HCT116 (cell line): ENCODE results near the gene ABCC5. TPM values are rescaled to one million over a fixed set of nuclear protein-coding genes. Genes with fewer than 3 reads are reported as not detected.

ENCODE experiments used
- ATAC-seq: fragments of 200-7000 bp; cut with Tn5 transposase; 2 replicates; pipeline ENCODE4 v1.9.1; 2020; ENCODE audit warnings: mild to moderate bottlenecking, moderate library complexity
- BruUV-seq: library from RNA; stranded (reverse); fragments of 400-500 nt; replicated peaks from 2 replicates; lab custom pipeline; 2021; lab: Mats Ljungman, UMichigan
- CTCF ChIA-PET: fragments of 300-600 bp; sonication (Branson Sonifier 250); formaldehyde crosslinking; loops from one replicate; lab custom pipeline; 2021; ENCODE audit warnings: antibody characterized with exemption; lab: Charles Lee
- POLR2A ChIA-PET: fragments of 300-600, 350-600 bp; sonication (Branson Sonifier 250); formaldehyde crosslinking; loops from one replicate; lab custom pipeline; 2021; ENCODE audit warnings: antibody characterized with exemption; lab: Charles Lee
- RAD21 ChIA-PET, 2 experiments: fragments of 300-600 bp; sonication (Branson Sonifier 250); formaldehyde crosslinking; loops; one replicate each; lab custom pipeline; 2023; ENCODE audit warnings: low total read pairs in 2 of 2; ENCODE audit not compliant: uncharacterized antibody in 2 of 2, unreplicated experiment in 2 of 2, low non-redundant PET in 1 of 2; lab: Charles Lee
- DNase-seq: peaks from one replicate; pipeline ENCODE4 v3.0.0-alpha.2; 2010; ENCODE audit warnings: low read depth, low spot score
- H2AFZ ChIP-seq: fragments of 200-600 bp; shearing (Covaris generic), sonication (generic); 2 replicates; pipeline ENCODE4 v1.6.1; 2017; ENCODE audit warnings: low read depth, mixed run types, mixed read lengths, antibody characterized with exemption, low read length; ENCODE audit not compliant: poor library complexity, severe bottlenecking
- H3K27ac ChIP-seq: 2 replicates; pipeline ENCODE4 v1.5.1; 2012; ENCODE audit warnings: low read depth, low read length
- H3K27me3 ChIP-seq: fragments of 200-600 bp; sonication (generic); 2 replicates; pipeline ENCODE4 v1.6.1; 2016; ENCODE audit warnings: mixed run types, low read length, mixed read lengths; ENCODE audit not compliant: insufficient read depth
- H3K36me3 ChIP-seq, 2 experiments: fragments of 200-500 bp in 1 of 2; fragments of 200-600 bp in 1 of 2; sonication (Bioruptor generic) in 1 of 2; sonication (generic) in 1 of 2; 2 replicates each; pipeline versions ENCODE4 v1.5.1 to v1.6.1; 2014 to 2016; ENCODE audit warnings: low read length in 2 of 2, inconsistent platforms in 1 of 2, mixed read lengths in 1 of 2, mixed run types in 1 of 2; ENCODE audit not compliant: insufficient read depth in 2 of 2, control insufficient read depth in 1 of 2
- H3K4me1 ChIP-seq, 2 experiments: fragments of 200-600 bp in 1 of 2; sonication (generic) in 1 of 2; 2 replicates each; pipeline versions ENCODE4 v1.5.1 to v1.6.1; 2012 to 2017; ENCODE audit warnings: low read length in 2 of 2, inconsistent platforms in 1 of 2, mild to moderate bottlenecking in 1 of 2, mixed read lengths in 1 of 2, mixed run types in 1 of 2, moderate library complexity in 1 of 2; ENCODE audit not compliant: insufficient read depth in 2 of 2, control insufficient read depth in 1 of 2
- H3K4me2 ChIP-seq: fragments of 200-600 bp; sonication (generic); 2 replicates; pipeline ENCODE4 v1.6.1; 2017; ENCODE audit warnings: mixed run types, low read length, mixed read lengths
- H3K4me3 ChIP-seq, 2 experiments: fragments of 200-600 bp in 1 of 2; sonication (generic) in 1 of 2; replicated peaks in 1 of 2; 2 replicates each; pipeline ENCODE4 v1.5.1; 2011 to 2016; ENCODE audit warnings: low read length in 2 of 2, control low read depth in 1 of 2, low read depth in 1 of 2, mild to moderate bottlenecking in 1 of 2, mixed read lengths in 1 of 2, mixed run types in 1 of 2
- H3K79me2 ChIP-seq: fragments of 200-600 bp; sonication (generic); 2 replicates; pipeline ENCODE4 v1.6.1; 2017; ENCODE audit warnings: mild to moderate bottlenecking, mixed run types, low read length, moderate library complexity, mixed read lengths; ENCODE audit not compliant: insufficient read depth
- H3K9ac ChIP-seq: fragments of 200-600 bp; sonication (generic); 2 replicates; pipeline ENCODE4 v1.6.1; 2016; ENCODE audit warnings: low read length, mixed read lengths
- H3K9me2 ChIP-seq: fragments of 200-600 bp; sonication (generic), shearing (Covaris generic); 2 replicates; pipeline ENCODE4 v1.6.1; 2017; ENCODE audit warnings: mixed run types, mild to moderate bottlenecking, moderate library complexity; ENCODE audit not compliant: insufficient read depth
- H3K9me3 ChIP-seq, 2 experiments: fragments of 200-500 bp in 1 of 2; fragments of 200-600 bp in 1 of 2; sonication (Bioruptor generic) in 1 of 2; sonication (generic) in 1 of 2; 2 replicates each; pipeline ENCODE4 v1.6.1; 2014 to 2017; ENCODE audit warnings: low read length in 2 of 2, mixed read lengths in 2 of 2, inconsistent platforms in 1 of 2, low read depth in 1 of 2, mild to moderate bottlenecking in 1 of 2, mixed run types in 1 of 2, moderate library complexity in 1 of 2; ENCODE audit not compliant: control insufficient read depth in 1 of 2, insufficient read depth in 1 of 2
- H4K20me1 ChIP-seq: fragments of 200-600 bp; sonication (generic), shearing (Covaris generic); 2 replicates; pipeline ENCODE4 v1.6.1; 2017; ENCODE audit warnings: mixed run types, mild to moderate bottlenecking, moderate library complexity; ENCODE audit not compliant: insufficient read depth
- CBX3 ChIP-seq: IDR thresholded peaks from 2 replicates; pipeline ENCODE4 v1.6.1; 2012; ENCODE audit warnings: low read depth
- CEBPB ChIP-seq: IDR thresholded peaks from 2 replicates; pipeline ENCODE4 v1.6.1; 2012; ENCODE audit warnings: low read depth
- CTCF ChIP-seq, 3 experiments: fragments of 200-600 bp in 1 of 3; sonication (generic) in 1 of 3; IDR thresholded peaks in 2 of 3; conservative IDR thresholded peaks in 1 of 3; 2 replicates each; pipeline ENCODE4 v1.5.1; 2012 to 2017; ENCODE audit warnings: low read depth in 2 of 3, low read length in 2 of 3, antibody characterized with exemption in 1 of 3, borderline replicate concordance in 1 of 3, control low read depth in 1 of 3, mild to moderate bottlenecking in 1 of 3, mixed read lengths in 1 of 3, mixed run types in 1 of 3, moderate library complexity in 1 of 3; ENCODE audit not compliant: insufficient read depth in 1 of 3
- EZH2 ChIP-seq: fragments of 200-600 bp; sonication (generic); IDR thresholded peaks from 2 replicates; pipeline ENCODE4 v1.6.1; 2017; ENCODE audit warnings: antibody characterized with exemption, mixed run types
- REST ChIP-seq: IDR thresholded peaks from 2 replicates; pipeline ENCODE4 v1.6.1; 2012; ENCODE audit warnings: low read depth
- SRF ChIP-seq: IDR thresholded peaks from 2 replicates; pipeline ENCODE4 v1.6.1; 2012; ENCODE audit warnings: low read depth
- TCF7L2 ChIP-seq: IDR thresholded peaks from 2 replicates; pipeline ENCODE4 v1.7.0; 2011; ENCODE audit warnings: borderline replicate concordance, inconsistent platforms; ENCODE audit not compliant: insufficient read depth, insufficient read length; ENCODE audit errors: extremely low read depth
- YY1 ChIP-seq: IDR thresholded peaks from 2 replicates; pipeline ENCODE4 v1.6.1; 2011; ENCODE audit warnings: low read length, low read depth, moderate library complexity, mild to moderate bottlenecking; ENCODE audit not compliant: insufficient replicate concordance; ENCODE audit errors: extremely low read depth
- ZNF274 ChIP-seq: fragments of 200-500 bp; sonication (Bioruptor generic); IDR thresholded peaks from 2 replicates; pipeline ENCODE4 v1.6.1; 2014; ENCODE audit warnings: mild to moderate bottlenecking, low read depth, low read length, inconsistent platforms
- intact Hi-C: fragments of 100-400 bp; cut with micrococcal nuclease; formaldehyde crosslinking; loops from 2 replicates; pipeline ENCODE4 v1.10.0; 2022
- total RNA-seq: library from RNA; stranded (reverse); gene quantifications from one replicate; pipeline ENCODE4 v1.2.1, GENCODE V29; 2021; ENCODE audit not compliant: unreplicated experiment
- TF ChIP-seq, protein P1 (sequence below): IDR thresholded peaks from 2 replicates; pipeline ENCODE4 v1.6.1; 2012

Gene ABCC5
- total RNA-seq, 1 experiment from 2014 or later = 16.9 TPM

GRCh38 chr3:183892610-183893214, 125.0 kb downstream of the ABCC5 start:
- TF ChIP-seq CTCF (IDR thresholded peaks at IDR 0.05 in 2 of 3, conservative IDR thresholded peaks at IDR 0.05 in 1 of 3; ENCODE audit: borderline replicate concordance in 1 of 3, insufficient read depth in 1 of 3, low read depth in 2 of 3, low read length in 2 of 3) (no peak), CBX3 (no peak), SRF (no peak), REST (no peak), TCF7L2 (no peak), EZH2 (no peak), YY1 (no peak), ZNF274 (no peak), CEBPB (no peak)
- TF ChIP-seq, protein P1, sequence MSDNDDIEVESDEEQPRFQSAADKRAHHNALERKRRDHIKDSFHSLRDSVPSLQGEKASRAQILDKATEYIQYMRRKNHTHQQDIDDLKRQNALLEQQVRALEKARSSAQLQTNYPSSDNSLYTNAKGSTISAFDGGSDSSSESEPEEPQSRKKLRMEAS = no peak

More at GRCh38 chr3:183892610-183893214, 125.0 kb downstream of the ABCC5 start:
- Histone ChIP-seq H3K9ac (no peak overlapping the region), H3K4me3 (no peak overlapping the region), H2AFZ (no peak overlapping the region), H3K9me2 (no peaks in the 10 kb centered on the region), H3K27ac (no peak overlapping the region), H3K9me3 (no peaks in the 10 kb centered on the region), H3K4me1 (no peaks in the 10 kb centered on the region), H3K4me2 (no peak overlapping the region), H4K20me1 (no peaks in the 10 kb centered on the region), H3K79me2 (no peaks in the 10 kb centered on the region), H3K27me3 (no peaks in the 10 kb centered on the region), H3K36me3 (no peaks in the 10 kb centered on the region)
- ChIA-PET CTCF (interaction anchor here (0.9 to 1.4 kb wide), 2 partner anchors 392 to 397 kb away, joined by 5 read pairs; no protein-coding TSS in a partner anchor), POLR2A (no interaction called here), RAD21 (no interaction called here)
- DNase-seq = no peak
- no TSS peak for BruUV-seq
- ATAC-seq = no peak
- intact Hi-C loops = no loop called here
